OCI-LY1 (cell line): ENCODE results near the gene SUSD3.

Source experiments
- H2AFZ ChIP-seq: fragments of 200-600 bp; sonication (generic), shearing (Covaris generic); 2 replicates; pipeline ENCODE4 v1.6.0; 2014; ENCODE audit warnings: antibody characterized with exemption, mild to moderate bottlenecking, low read length
- H3F3A ChIP-seq: fragments of 200-600 bp; sonication (generic), shearing (Covaris generic); 2 replicates; pipeline ENCODE4 v1.6.0; 2014; ENCODE audit warnings: mild to moderate bottlenecking, antibody characterized with exemption, low read length, moderate library complexity; ENCODE audit not compliant: insufficient read depth
- H3K27ac ChIP-seq: fragments of 200-600 bp; sonication (generic); 2 replicates; pipeline ENCODE4 v1.5.1; 2014; ENCODE audit warnings: low read length, mixed run types, mild to moderate bottlenecking, low read depth; ENCODE audit not compliant: poor library complexity, severe bottlenecking
- H3K27me3 ChIP-seq: fragments of 200-600 bp; sonication (generic); 2 replicates; pipeline ENCODE4 v1.6.0; 2014; ENCODE audit warnings: antibody characterized with exemption, mild to moderate bottlenecking, low read length, moderate library complexity; ENCODE audit not compliant: insufficient read depth
- H3K36me3 ChIP-seq: fragments of 200-600 bp; sonication (generic); 2 replicates; pipeline ENCODE4 v1.6.1; 2014; ENCODE audit warnings: mild to moderate bottlenecking, antibody characterized with exemption, low read length, moderate library complexity, mixed read lengths; ENCODE audit not compliant: insufficient read depth
- H3K4me1 ChIP-seq: fragments of 200-600 bp; sonication (generic); 2 replicates; pipeline ENCODE4 v1.5.1; 2014; ENCODE audit warnings: mild to moderate bottlenecking, low read length, moderate library complexity; ENCODE audit not compliant: insufficient read depth, severe bottlenecking
- H3K4me2 ChIP-seq: fragments of 200-600 bp; sonication (generic), shearing (Covaris generic); 2 replicates; pipeline ENCODE4 v1.6.1; 2014; ENCODE audit warnings: low read length
- H3K4me3 ChIP-seq: fragments of 200-600 bp; sonication (generic); 2 replicates; pipeline ENCODE4 v1.5.1; 2014; ENCODE audit warnings: low read length, low read depth, mild to moderate bottlenecking, mixed read lengths; ENCODE audit not compliant: poor library complexity, severe bottlenecking
- H3K79me2 ChIP-seq: fragments of 200-600 bp; shearing (Covaris generic); 2 replicates; pipeline ENCODE4 v1.6.1; 2016; ENCODE audit warnings: mixed run types, low read length, mixed read lengths; ENCODE audit not compliant: insufficient read depth
- H3K9ac ChIP-seq: fragments of 200-600 bp; sonication (generic), shearing (Covaris generic); 2 replicates; pipeline ENCODE4 v1.6.1; 2014; ENCODE audit warnings: mild to moderate bottlenecking, low read length, mixed read lengths
- H3K9me2 ChIP-seq: fragments of 200-600 bp; sonication (generic), shearing (Covaris generic); 2 replicates; pipeline ENCODE4 v1.6.1; 2014; ENCODE audit warnings: low read depth, mild to moderate bottlenecking, low read length, mixed read lengths
- H3K9me3 ChIP-seq: fragments of 200-600 bp; shearing (Covaris generic); 2 replicates; pipeline ENCODE4 v1.6.1; 2014; ENCODE audit warnings: low read length, mixed read lengths
- H4K20me1 ChIP-seq: fragments of 200-600 bp; sonication (generic), shearing (Covaris generic); 2 replicates; pipeline ENCODE4 v1.6.0; 2016; ENCODE audit warnings: mild to moderate bottlenecking, low read length; ENCODE audit not compliant: insufficient read depth
- CTCF ChIP-seq: fragments of 200-600 bp; sonication (generic), shearing (Covaris generic); IDR thresholded peaks from 2 replicates; pipeline ENCODE4 v1.5.1; 2017; ENCODE audit warnings: mild to moderate bottlenecking, antibody characterized with exemption, low read length, moderate library complexity, mixed read lengths
- EZH2 ChIP-seq: fragments of 200-600 bp; sonication (generic), shearing (Covaris generic); IDR thresholded peaks from 2 replicates; pipeline ENCODE4 v1.8.0; 2017; ENCODE audit warnings: borderline replicate concordance, mixed run types, mild to moderate bottlenecking, antibody characterized with exemption, low read length, moderate library complexity, mixed read lengths

Gene SUSD3

GRCh38 chr9:93041108-93041802, 17.2 kb upstream of the SUSD3 start:
- Histone ChIP-seq H3K9ac (no peak overlapping the region), H3K4me2 (no peak overlapping the region), H3K79me2 (no peaks in the 10 kb centered on the region), H3K27ac (no peak overlapping the region), H3K4me3 (no peak overlapping the region), H2AFZ (no peak overlapping the region), H3K27me3 (no peaks in the 10 kb centered on the region), H3K9me3 (no peaks in the 10 kb centered on the region), H3K36me3 (no peaks in the 10 kb centered on the region), H3K4me1 (peaks cover 4% of the 10 kb centered on the region), H3K9me2 (no peaks in the 10 kb centered on the region), H4K20me1 (no peaks in the 10 kb centered on the region), H3F3A (no peaks in the 10 kb centered on the region)
- no peak for TF ChIP-seq EZH2

GRCh38 chr9:93043122-93043521, 15.4 kb upstream of the SUSD3 start:
- TF ChIP-seq CTCF (no peak), EZH2 (no peak)
- no peaks in the 10 kb centered on the region for H3F3A ChIP-seq
- no peak overlapping the region for H3K4me3 ChIP-seq
- no peaks in the 10 kb centered on the region for H3K9me3 ChIP-seq
- H4K20me1 ChIP-seq: no peaks in the 10 kb centered on the region
- H3K36me3 ChIP-seq: no peaks in the 10 kb centered on the region
- H3K9me2 ChIP-seq: no peaks in the 10 kb centered on the region
- H3K27me3 ChIP-seq: no peaks in the 10 kb centered on the region
- no peaks in the 10 kb centered on the region for H3K79me2 ChIP-seq
- H3K4me1 ChIP-seq: peaks cover under 1% of the 10 kb centered on the region
- no peak overlapping the region for H3K4me2 ChIP-seq
- no peak overlapping the region for H3K9ac ChIP-seq
- no peak overlapping the region for H2AFZ ChIP-seq
- H3K27ac ChIP-seq: peak overlapping the region; percentile 10

- H3F3A ChIP-seq: no peaks in the 10 kb centered on the region
- no peaks in the 10 kb centered on the region for H3K79me2 ChIP-seq
- no peak overlapping the region for H3K9ac ChIP-seq
- no peaks in the 10 kb centered on the region for H3K9me3 ChIP-seq
- no peak overlapping the region for H3K4me3 ChIP-seq
- H3K36me3 ChIP-seq: no peaks in the 10 kb centered on the region
- H3K4me2 ChIP-seq: no peak overlapping the region
- no peaks in the 10 kb centered on the region for H4K20me1 ChIP-seq
- no peak overlapping the region for H2AFZ ChIP-seq
- no peaks in the 10 kb centered on the region for H3K27me3 ChIP-seq
- H3K9me2 ChIP-seq: no peaks in the 10 kb centered on the region
- H3K4me1 ChIP-seq: no peaks in the 10 kb centered on the region
- no peak overlapping the region for H3K27ac ChIP-seq
- TF ChIP-seq EZH2 (no peak), CTCF (no peak)
These were observed 13.0 kb upstream of the SUSD3 start for GRCh38 chr9:93045521-93045920.
